AG20443 (cell line): ENCODE measurements around the gene TMEM63A.
"Not testable (repeated sequence)": the region's sequence is repeated elsewhere in the genome, so short reads cannot be mapped to it uniquely, and the experiment has no call there.

Source experiments
- DNase-seq: peaks from one replicate; pipeline ENCODE4 v3.0.0; 2012; ENCODE audit warnings: low spot score, mixed read lengths

The TMEM63A gene

GRCh38 chr1:225908773-225909172 lies 26.6 kb upstream of the TMEM63A start:
- DNase-seq: no peak

GRCh38 chr1:225908013-225908640 lies 25.9 kb upstream of the TMEM63A start:
- no peak for DNase-seq

GRCh38 chr1:225907341-225907740 lies 25.2 kb upstream of the TMEM63A start:
- DNase-seq: no peak

GRCh38 chr1:225906467-225906866 lies 24.3 kb upstream of the TMEM63A start:
- no peak for DNase-seq

- DNase-seq: no peak
Observed at GRCh38 chr1:225903623-225904022, 21.4 kb upstream of the TMEM63A start.

GRCh38 chr1:225899044-225899925 lies 17.1 kb upstream of the TMEM63A start:
- DNase-seq: no peak

GRCh38 chr1:225897595-225898514 lies 15.7 kb upstream of the TMEM63A start:
- no peak for DNase-seq

- no peak for DNase-seq
Observed at GRCh38 chr1:225896937-225897549, 14.9 kb upstream of the TMEM63A start.

GRCh38 chr1:225896494-225896893 lies 14.3 kb upstream of the TMEM63A start:
- no peak for DNase-seq

GRCh38 chr1:225892307-225892706 lies 10.1 kb upstream of the TMEM63A start:
- no peak for DNase-seq

GRCh38 chr1:225891229-225891972 lies 9.2 kb upstream of the TMEM63A start:
- DNase-seq: no peak

GRCh38 chr1:225890346-225891228 lies 8.4 kb upstream of the TMEM63A start:
- DNase-seq: no peak

GRCh38 chr1:225889743-225890142 lies 7.6 kb upstream of the TMEM63A start:
- no peak for DNase-seq

- no peak for DNase-seq
Observed at GRCh38 chr1:225888898-225889601, 6.9 kb upstream of the TMEM63A start, which contains the start of gene LEFTY1. Gene LEFTY1, minus strand, starts transcription at chr1:225889146. Its CDS starts 80 bp downstream, at chr1:225889066.

- DNase-seq: no peak
Observed at GRCh38 chr1:225888289-225888897, 6.2 kb upstream of the TMEM63A start.

GRCh38 chr1:225887554-225888288 lies 5.5 kb upstream of the TMEM63A start:
- not testable (repeated sequence) for DNase-seq

GRCh38 chr1:225887030-225887314 lies 4.8 kb upstream of the TMEM63A start:
- no peak for DNase-seq
